ENCODE results near the gene KCNN2. TPM values are rescaled to one million over a fixed set of nuclear protein-coding genes. Genes with fewer than 3 reads are reported as not detected.

The KCNN2 gene
- polyA plus RNA-seq, 2 donors, result 0.21 to 0.22 TPM

- Histone ChIP-seq H3K4me1 (ENCODE audit: control insufficient read depth in 2 of 2, insufficient read depth in 2 of 2, low read length in 1 of 2) (no peaks in the 10 kb centered on the region), H3K4me3 (ENCODE audit: low read depth in 1 of 2, low read length in 2 of 2) (no peak overlapping the region), H3K27me3 (ENCODE audit: control insufficient read depth in 1 of 2, insufficient read depth in 2 of 2, low read length in 2 of 2) (no peaks in the 10 kb centered on the region), H3K9me3 (ENCODE audit: control insufficient read depth in 2 of 2, insufficient read depth in 1 of 2, low read depth in 1 of 2, low read length in 1 of 2) (no peaks in the 10 kb centered on the region), H3K36me3 (ENCODE audit: control insufficient read depth in 2 of 2, insufficient read depth in 2 of 2, low read length in 1 of 2) (no peaks in the 10 kb centered on the region), H3K27ac (ENCODE audit: low read depth in 2 of 2, low read length in 1 of 2) (no peak overlapping the region)
- WGBS, 2 donors, result 67 to 78% methylated on average over 5 of the region's 5 CpGs
These were observed 96.9 kb downstream of the KCNN2 start for GRCh38 chr5:114458726-114459125.

GRCh38 chr5:114467171-114467570, 105.3 kb downstream of the KCNN2 start:
- H3K36me3 ChIP-seq (ENCODE audit: control insufficient read depth in 2 of 2, insufficient read depth in 2 of 2, low read length in 1 of 2), result no peaks in the 10 kb centered on the region
- H3K9me3 ChIP-seq (ENCODE audit: control insufficient read depth in 2 of 2, insufficient read depth in 1 of 2, low read depth in 1 of 2, low read length in 1 of 2), result no peaks in the 10 kb centered on the region
- no peak overlapping the region for H3K4me3 ChIP-seq (ENCODE audit: low read depth in 1 of 2, low read length in 2 of 2)
- H3K4me1 ChIP-seq (ENCODE audit: control insufficient read depth in 2 of 2, insufficient read depth in 2 of 2, low read length in 1 of 2), result no peaks in the 10 kb centered on the region
- no peaks in the 10 kb centered on the region for H3K27me3 ChIP-seq (ENCODE audit: control insufficient read depth in 1 of 2, insufficient read depth in 2 of 2, low read length in 2 of 2)
- no peak overlapping the region for H3K27ac ChIP-seq (ENCODE audit: low read depth in 2 of 2, low read length in 1 of 2)
- 58 to 63% methylated on average over 5 of the region's 5 CpGs for WGBS, 2 donors

GRCh38 chr5:114467729-114468128, 105.9 kb downstream of the KCNN2 start:
- no peaks in the 10 kb centered on the region for H3K36me3 ChIP-seq (ENCODE audit: control insufficient read depth in 2 of 2, insufficient read depth in 2 of 2, low read length in 1 of 2)
- H3K27me3 ChIP-seq (ENCODE audit: control insufficient read depth in 1 of 2, insufficient read depth in 2 of 2, low read length in 2 of 2), result no peaks in the 10 kb centered on the region
- 53 to 57% methylated on average over 3 of the region's 3 CpGs for WGBS, 2 donors
- no peak overlapping the region for H3K27ac ChIP-seq (ENCODE audit: low read depth in 2 of 2, low read length in 1 of 2)
- H3K4me3 ChIP-seq (ENCODE audit: low read depth in 1 of 2, low read length in 2 of 2), result no peak overlapping the region
- H3K9me3 ChIP-seq (ENCODE audit: control insufficient read depth in 2 of 2, insufficient read depth in 1 of 2, low read depth in 1 of 2, low read length in 1 of 2), result no peaks in the 10 kb centered on the region
- no peaks in the 10 kb centered on the region for H3K4me1 ChIP-seq (ENCODE audit: control insufficient read depth in 2 of 2, insufficient read depth in 2 of 2, low read length in 1 of 2)

- Histone ChIP-seq H3K27me3 (ENCODE audit: control insufficient read depth in 1 of 2, insufficient read depth in 2 of 2, low read length in 2 of 2) (no peaks in the 10 kb centered on the region), H3K9me3 (ENCODE audit: control insufficient read depth in 2 of 2, insufficient read depth in 1 of 2, low read depth in 1 of 2, low read length in 1 of 2) (no peaks in the 10 kb centered on the region), H3K4me3 (ENCODE audit: low read depth in 1 of 2, low read length in 2 of 2) (no peak overlapping the region), H3K4me1 (ENCODE audit: control insufficient read depth in 2 of 2, insufficient read depth in 2 of 2, low read length in 1 of 2) (no peaks in the 10 kb centered on the region), H3K27ac (ENCODE audit: low read depth in 2 of 2, low read length in 1 of 2) (no peak overlapping the region), H3K36me3 (ENCODE audit: control insufficient read depth in 2 of 2, insufficient read depth in 2 of 2, low read length in 1 of 2) (no peaks in the 10 kb centered on the region)
- 86 to 88% methylated on average over 4 of the region's 4 CpGs for WGBS, 2 donors
These were observed 107.5 kb downstream of the KCNN2 start for GRCh38 chr5:114469372-114469771.

- no peaks in the 10 kb centered on the region for H3K4me1 ChIP-seq (ENCODE audit: control insufficient read depth in 2 of 2, insufficient read depth in 2 of 2, low read length in 1 of 2)
- no peak overlapping the region for H3K27ac ChIP-seq (ENCODE audit: low read depth in 2 of 2, low read length in 1 of 2)
- WGBS, 2 donors, result 61 to 74% methylated on average over 2 of the region's 2 CpGs
- no peak overlapping the region for H3K4me3 ChIP-seq (ENCODE audit: low read depth in 1 of 2, low read length in 2 of 2)
- no peaks in the 10 kb centered on the region for H3K27me3 ChIP-seq (ENCODE audit: control insufficient read depth in 1 of 2, insufficient read depth in 2 of 2, low read length in 2 of 2)
- H3K36me3 ChIP-seq (ENCODE audit: control insufficient read depth in 2 of 2, insufficient read depth in 2 of 2, low read length in 1 of 2), result no peaks in the 10 kb centered on the region
- no peaks in the 10 kb centered on the region for H3K9me3 ChIP-seq (ENCODE audit: control insufficient read depth in 2 of 2, insufficient read depth in 1 of 2, low read depth in 1 of 2, low read length in 1 of 2)
These were observed 109.7 kb downstream of the KCNN2 start for GRCh38 chr5:114471529-114471928.

- 55 to 71% methylated on average over 2 of the region's 2 CpGs for WGBS, 2 donors
These were observed 111.7 kb downstream of the KCNN2 start for GRCh38 chr5:114473541-114473940.

GRCh38 chr5:114477816-114478334, 116.0 kb downstream of the KCNN2 start:
- WGBS, 2 donors, result 78 to 85% methylated on average over 1 of the region's 1 CpG

More at GRCh38 chr5:114473541-114473940, 111.7 kb downstream of the KCNN2 start:
- Histone ChIP-seq H3K4me3 (ENCODE audit: low read depth in 1 of 2, low read length in 2 of 2) (no peak overlapping the region), H3K27me3 (ENCODE audit: control insufficient read depth in 1 of 2, insufficient read depth in 2 of 2, low read length in 2 of 2) (no peaks in the 10 kb centered on the region), H3K27ac (ENCODE audit: low read depth in 2 of 2, low read length in 1 of 2) (no peak overlapping the region), H3K4me1 (ENCODE audit: control insufficient read depth in 2 of 2, insufficient read depth in 2 of 2, low read length in 1 of 2) (no peaks in the 10 kb centered on the region), H3K36me3 (ENCODE audit: control insufficient read depth in 2 of 2, insufficient read depth in 2 of 2, low read length in 1 of 2) (no peaks in the 10 kb centered on the region), H3K9me3 (ENCODE audit: control insufficient read depth in 2 of 2, insufficient read depth in 1 of 2, low read depth in 1 of 2, low read length in 1 of 2) (no peaks in the 10 kb centered on the region)

GRCh38 chr5:114500756-114501155, 138.9 kb downstream of the KCNN2 start:
- Histone ChIP-seq H3K27ac (ENCODE audit: low read depth in 2 of 2, low read length in 1 of 2) (no peak overlapping the region), H3K36me3 (ENCODE audit: control insufficient read depth in 2 of 2, insufficient read depth in 2 of 2, low read length in 1 of 2) (no peaks in the 10 kb centered on the region), H3K4me3 (ENCODE audit: low read depth in 1 of 2, low read length in 2 of 2) (no peak overlapping the region), H3K4me1 (ENCODE audit: control insufficient read depth in 2 of 2, insufficient read depth in 2 of 2, low read length in 1 of 2) (no peaks in the 10 kb centered on the region), H3K27me3 (ENCODE audit: control insufficient read depth in 1 of 2, insufficient read depth in 2 of 2, low read length in 2 of 2) (no peaks in the 10 kb centered on the region), H3K9me3 (ENCODE audit: control insufficient read depth in 2 of 2, insufficient read depth in 1 of 2, low read depth in 1 of 2, low read length in 1 of 2) (no peaks in the 10 kb centered on the region)
- WGBS, 2 donors, result 79 to 83% methylated on average over 4 of the region's 4 CpGs

More at GRCh38 chr5:114477816-114478334, 116.0 kb downstream of the KCNN2 start:
- Histone ChIP-seq H3K27me3 (ENCODE audit: control insufficient read depth in 1 of 2, insufficient read depth in 2 of 2, low read length in 2 of 2) (no peaks in the 10 kb centered on the region), H3K4me1 (ENCODE audit: control insufficient read depth in 2 of 2, insufficient read depth in 2 of 2, low read length in 1 of 2) (no peaks in the 10 kb centered on the region), H3K9me3 (ENCODE audit: control insufficient read depth in 2 of 2, insufficient read depth in 1 of 2, low read depth in 1 of 2, low read length in 1 of 2) (no peaks in the 10 kb centered on the region), H3K27ac (ENCODE audit: low read depth in 2 of 2, low read length in 1 of 2) (no peak overlapping the region), H3K36me3 (ENCODE audit: control insufficient read depth in 2 of 2, insufficient read depth in 2 of 2, low read length in 1 of 2) (no peaks in the 10 kb centered on the region), H3K4me3 (ENCODE audit: low read depth in 1 of 2, low read length in 2 of 2) (no peak overlapping the region)

- no peak overlapping the region for H3K27ac ChIP-seq (ENCODE audit: low read depth in 2 of 2, low read length in 1 of 2)
- no peaks in the 10 kb centered on the region for H3K4me1 ChIP-seq (ENCODE audit: control insufficient read depth in 2 of 2, insufficient read depth in 2 of 2, low read length in 1 of 2)
- WGBS, 2 donors, result 88 to 92% methylated on average over 9 of the region's 9 CpGs
- no peaks in the 10 kb centered on the region for H3K9me3 ChIP-seq (ENCODE audit: control insufficient read depth in 2 of 2, insufficient read depth in 1 of 2, low read depth in 1 of 2, low read length in 1 of 2)
- no peak overlapping the region for H3K4me3 ChIP-seq (ENCODE audit: low read depth in 1 of 2, low read length in 2 of 2)
- no peaks in the 10 kb centered on the region for H3K27me3 ChIP-seq (ENCODE audit: control insufficient read depth in 1 of 2, insufficient read depth in 2 of 2, low read length in 2 of 2)
- H3K36me3 ChIP-seq (ENCODE audit: control insufficient read depth in 2 of 2, insufficient read depth in 2 of 2, low read length in 1 of 2), result no peaks in the 10 kb centered on the region
These were observed 142.7 kb downstream of the KCNN2 start for GRCh38 chr5:114504560-114504959.

- no peaks in the 10 kb centered on the region for H3K4me1 ChIP-seq (ENCODE audit: control insufficient read depth in 2 of 2, insufficient read depth in 2 of 2, low read length in 1 of 2)
- no peak overlapping the region for H3K27ac ChIP-seq (ENCODE audit: low read depth in 2 of 2, low read length in 1 of 2)
- no peaks in the 10 kb centered on the region for H3K36me3 ChIP-seq (ENCODE audit: control insufficient read depth in 2 of 2, insufficient read depth in 2 of 2, low read length in 1 of 2)
- no peaks in the 10 kb centered on the region for H3K27me3 ChIP-seq (ENCODE audit: control insufficient read depth in 1 of 2, insufficient read depth in 2 of 2, low read length in 2 of 2)
- 90 to 100% methylated on average over 1 of the region's 1 CpG for WGBS, 2 donors
- H3K9me3 ChIP-seq (ENCODE audit: control insufficient read depth in 2 of 2, insufficient read depth in 1 of 2, low read depth in 1 of 2, low read length in 1 of 2), result no peaks in the 10 kb centered on the region
- no peak overlapping the region for H3K4me3 ChIP-seq (ENCODE audit: low read depth in 1 of 2, low read length in 2 of 2)
These were observed 162.4 kb downstream of the KCNN2 start for GRCh38 chr5:114524221-114524620.

Measured in esophagus (tissue), 2 donors.